ENCODE results near the gene NEMP2.
"Not testable (repeated sequence)": the region's sequence is repeated elsewhere in the genome, so short reads cannot be mapped to it uniquely, and the experiment has no call there.

Gene NEMP2

GRCh38 chr2:190519975-190520767 lies 14.4 kb downstream of the NEMP2 start:
- DNase-seq, result no peak

- no peak for DNase-seq
Observed at GRCh38 chr2:190517468-190517867, 17.1 kb downstream of the NEMP2 start.

- DNase-seq, result peak; percentile 62
Observed at GRCh38 chr2:190515687-190516086, 18.8 kb downstream of the NEMP2 start.

- no peak for DNase-seq
Observed at GRCh38 chr2:190514676-190515075, 19.8 kb downstream of the NEMP2 start.

GRCh38 chr2:190513877-190514276 lies 20.6 kb downstream of the NEMP2 start:
- no peak for DNase-seq

GRCh38 chr2:190512539-190513095 lies 21.9 kb downstream of the NEMP2 start:
- DNase-seq, result no peak

GRCh38 chr2:190511104-190511503 lies 23.4 kb downstream of the NEMP2 start:
- no peak for DNase-seq

GRCh38 chr2:190509895-190510294 lies 24.6 kb downstream of the NEMP2 start:
- DNase-seq, result not testable (repeated sequence)

- DNase-seq, result no peak
Observed at GRCh38 chr2:190507135-190507534, 27.4 kb downstream of the NEMP2 start.

- DNase-seq, result no peak
Observed at GRCh38 chr2:190506666-190507065, 27.9 kb downstream of the NEMP2 start.

GRCh38 chr2:190505696-190506095 lies 28.8 kb downstream of the NEMP2 start:
- DNase-seq, result no peak

GRCh38 chr2:190504912-190505311 lies 29.6 kb downstream of the NEMP2 start:
- DNase-seq, result no peak

GRCh38 chr2:190503088-190503487 lies 31.4 kb downstream of the NEMP2 start:
- no peak for DNase-seq

- no peak for DNase-seq
Observed at GRCh38 chr2:190501702-190502407, 32.7 kb downstream of the NEMP2 start.

GRCh38 chr2:190501231-190501630 lies 33.3 kb downstream of the NEMP2 start:
- DNase-seq, result no peak

- no peak for DNase-seq
Observed at GRCh38 chr2:190500054-190500502, 34.4 kb downstream of the NEMP2 start.

GRCh38 chr2:190499273-190499672 lies 35.2 kb downstream of the NEMP2 start:
- DNase-seq, result no peak

- DNase-seq, result no peak
Observed at GRCh38 chr2:190497428-190497827, 37.1 kb downstream of the NEMP2 start.

GRCh38 chr2:190494600-190495227 lies 39.8 kb downstream of the NEMP2 start:
- DNase-seq, result not testable (repeated sequence)

- DNase-seq, result no peak
Observed at GRCh38 chr2:190493095-190493494, 41.4 kb downstream of the NEMP2 start.

GRCh38 chr2:190490502-190490901 lies 44.0 kb downstream of the NEMP2 start:
- no peak for DNase-seq

- no peak for DNase-seq
Observed at GRCh38 chr2:190489475-190489874, 45.0 kb downstream of the NEMP2 start.

GRCh38 chr2:190488516-190489233 lies 45.8 kb downstream of the NEMP2 start:
- DNase-seq, result no peak

Data from activated CD4-positive, alpha-beta T cell treated with anti-CD3 and anti-CD28 coated beads, Interleukin-10, Interleukin-2, amounts not matched to agents 100 ng/mL and 50 ng/mL, durations not matched to agents 16 hours and 8 hours (primary cell).